Brain microvascular endothelial cell (primary cell): ENCODE data around the gene FDPS.

Experiments used
- DNase-seq: peaks from one replicate; pipeline ENCODE4 v3.0.0-alpha.2; 2020
- H3K27ac ChIP-seq: fragments of 250-450 bp; sonication (Bioruptor Pico); 2 replicates; pipeline ENCODE4 v1.5.1; 2020; ENCODE audit warnings: mild to moderate bottlenecking, moderate library complexity
- H3K27me3 ChIP-seq: fragments of 250-450 bp; sonication (Bioruptor Pico); replicated peaks from 2 replicates; pipeline ENCODE4 v1.5.1; 2020; ENCODE audit warnings: mild to moderate bottlenecking
- H3K36me3 ChIP-seq: fragments of 250-450 bp; sonication (Bioruptor Pico); replicated peaks from 2 replicates; pipeline ENCODE4 v1.5.1; 2020; ENCODE audit warnings: mild to moderate bottlenecking
- H3K4me3 ChIP-seq: 2 replicates; pipeline ENCODE4 v1.5.1; 2011; ENCODE audit warnings: low read depth, mild to moderate bottlenecking, control low read depth, low read length, moderate library complexity
- CTCF ChIP-seq: IDR thresholded peaks from 2 replicates; pipeline ENCODE4 v1.5.1; 2011; ENCODE audit warnings: low read depth, mild to moderate bottlenecking, moderate library complexity, low read length, control low read depth, inconsistent platforms; ENCODE audit errors: missing control alignments
- in situ Hi-C: cut with HindIII; loops from 2 replicates; pipeline ENCODE4 v1.10.0; 2017; ENCODE audit warnings: low sequenced_read_pairs, low pct_ligation_motif_present

FDPS gene

DNA sequence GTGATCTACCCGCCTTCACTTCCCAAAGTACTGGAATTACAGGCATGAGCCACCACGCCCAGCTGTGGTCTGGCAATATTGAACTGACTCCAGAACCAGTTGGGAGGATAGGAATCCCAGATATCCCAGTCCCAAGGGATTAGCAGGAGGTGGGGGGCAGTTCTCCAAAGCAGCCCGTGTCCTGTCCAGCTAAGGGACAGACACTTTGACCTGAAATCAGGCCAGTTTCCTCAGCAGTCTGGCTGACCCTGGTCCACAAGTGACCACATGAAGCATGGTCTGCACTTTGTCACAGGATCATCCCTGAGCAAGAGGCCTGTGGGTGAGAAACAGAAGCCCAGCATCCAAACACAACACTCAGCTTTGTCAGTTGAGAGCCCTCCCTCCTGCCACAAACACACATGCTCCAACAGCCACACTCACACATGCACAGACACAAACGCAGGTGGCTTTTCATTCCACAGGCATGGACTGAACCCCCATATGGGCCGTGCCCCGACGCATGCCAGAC lies 2.7 kb upstream of the FDPS start:
- no peak for DNase-seq
- H3K27ac ChIP-seq, result no peak overlapping the region
- H3K4me3 ChIP-seq, result no peak overlapping the region
- no peak for TF ChIP-seq CTCF
- in situ Hi-C loops, result no loop called here
- H3K36me3 ChIP-seq, result no peaks in the 10 kb centered on the region
- no peaks in the 10 kb centered on the region for H3K27me3 ChIP-seq

DNA sequence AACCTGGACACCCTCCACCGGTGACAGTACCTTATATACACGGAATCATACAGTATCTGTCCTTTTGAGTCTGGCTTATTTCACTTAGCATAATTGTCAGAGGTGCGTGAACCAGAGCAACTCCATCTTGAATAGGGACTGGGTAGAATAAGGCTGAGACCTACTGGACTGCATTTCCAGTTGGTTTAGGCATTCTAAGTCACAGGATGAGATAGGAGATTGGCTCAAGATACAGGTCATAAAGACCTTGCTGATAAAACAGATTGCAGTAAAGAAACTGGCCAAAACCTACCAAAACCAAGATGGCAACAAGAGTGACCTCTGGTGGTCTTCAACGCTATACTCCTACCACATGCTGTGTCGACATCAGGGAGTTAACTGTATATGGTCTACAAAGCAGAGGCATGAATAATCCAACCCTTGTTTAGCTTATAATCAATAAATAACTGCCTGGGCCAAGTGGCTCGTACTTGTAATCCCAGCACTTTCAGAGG lies 1.4 kb upstream of the FDPS start:
- in situ Hi-C loops, result no loop called here
- no peaks in the 10 kb centered on the region for H3K27me3 ChIP-seq
- peaks cover 9% of the 10 kb centered on the region for H3K36me3 ChIP-seq
- peak; percentile 28 for DNase-seq
- no peak overlapping the region for H3K27ac ChIP-seq
- TF ChIP-seq CTCF, result peak; percentile 48
- no peak overlapping the region for H3K4me3 ChIP-seq

DNA sequence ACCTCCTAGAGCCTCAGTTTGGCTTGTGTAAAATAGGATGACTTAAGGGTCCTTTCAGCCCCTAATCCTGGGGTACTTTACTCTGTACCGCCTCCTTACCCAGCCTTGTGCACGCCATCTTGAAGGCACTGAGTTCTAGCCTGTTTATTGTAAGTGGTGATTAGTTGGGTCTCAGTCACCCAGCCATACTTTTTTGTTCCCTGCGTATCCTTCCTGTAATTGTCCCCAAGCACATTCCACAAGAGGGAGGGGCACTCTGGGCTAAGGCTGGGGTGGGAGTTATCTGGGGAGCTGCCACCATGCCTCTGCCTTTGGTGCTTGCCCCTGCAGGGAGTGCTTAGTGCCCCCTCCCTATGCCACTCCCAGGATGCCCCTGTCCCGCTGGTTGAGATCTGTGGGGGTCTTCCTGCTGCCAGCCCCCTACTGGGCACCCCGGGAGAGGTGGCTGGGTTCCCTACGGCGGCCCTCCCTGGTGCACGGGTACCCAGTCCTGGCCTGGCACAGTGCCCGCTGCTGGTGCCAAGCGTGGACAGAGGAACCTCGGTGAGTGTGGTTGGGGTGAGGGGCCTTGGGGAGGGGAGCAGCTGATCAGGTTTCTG lies 856 bp downstream of the FDPS start:
- TF ChIP-seq CTCF, result peak; percentile 18
- Histone ChIP-seq H3K27me3 (no peaks in the 10 kb centered on the region), H3K27ac (peak overlapping the region; percentile 91), H3K36me3 (peaks cover 26% of the 10 kb centered on the region), H3K4me3 (peak overlapping the region; percentile 93)
- in situ Hi-C loops, result no loop called here
- DNase-seq, result no peak

DNA sequence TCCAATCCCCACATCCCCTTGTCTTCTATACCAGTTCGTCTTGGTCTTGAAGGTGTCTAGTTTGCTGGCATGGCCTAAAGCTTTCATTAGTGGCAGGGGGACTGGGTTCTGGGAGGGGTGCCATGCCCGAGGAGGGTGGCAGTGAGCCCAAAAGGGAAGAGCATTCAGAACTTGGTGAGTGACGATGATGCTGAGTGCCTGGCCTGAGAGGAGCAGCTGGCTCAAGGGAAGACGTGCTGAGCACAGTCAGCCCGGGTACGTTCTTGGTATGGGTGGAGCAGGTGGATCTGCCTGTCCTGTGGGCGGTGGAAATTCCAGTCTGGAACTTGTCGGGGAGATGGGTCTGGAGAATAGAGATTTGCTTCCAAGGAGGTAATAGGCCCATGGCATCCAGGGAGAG lies 4.6 kb downstream of the FDPS start:
- in situ Hi-C loops, result no loop called here
- peaks cover 46% of the 10 kb centered on the region for H3K36me3 ChIP-seq
- H3K27me3 ChIP-seq, result no peaks in the 10 kb centered on the region
- H3K4me3 ChIP-seq, result no peak overlapping the region
- no peak for DNase-seq
- no peak overlapping the region for H3K27ac ChIP-seq
- TF ChIP-seq CTCF, result no peak

DNA sequence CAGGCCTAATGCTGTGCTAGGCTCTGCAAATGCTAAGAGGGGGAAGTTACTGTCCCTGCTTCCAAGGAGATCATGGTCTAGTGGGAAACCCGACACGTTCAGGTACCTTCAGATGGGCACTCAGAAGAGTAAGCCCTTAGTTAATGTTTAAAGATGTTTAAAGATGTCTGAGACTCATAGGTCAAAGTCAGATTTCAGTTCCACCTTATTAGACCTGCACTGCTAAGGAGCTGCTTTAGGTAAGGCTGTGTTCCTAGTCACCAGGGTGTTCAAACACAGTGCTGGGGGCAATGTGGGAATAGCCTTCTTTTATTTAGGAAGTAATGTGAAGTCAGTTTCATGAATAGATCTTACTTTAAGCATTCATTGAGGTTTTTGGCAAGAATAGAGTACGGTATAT lies 8.3 kb downstream of the FDPS start:
- TF ChIP-seq CTCF, result no peak
- Histone ChIP-seq H3K27ac (no peak overlapping the region), H3K27me3 (no peaks in the 10 kb centered on the region), H3K4me3 (no peak overlapping the region), H3K36me3 (peaks cover 55% of the 10 kb centered on the region)
- DNase-seq, result no peak
- in situ Hi-C loops, result no loop called here

DNA sequence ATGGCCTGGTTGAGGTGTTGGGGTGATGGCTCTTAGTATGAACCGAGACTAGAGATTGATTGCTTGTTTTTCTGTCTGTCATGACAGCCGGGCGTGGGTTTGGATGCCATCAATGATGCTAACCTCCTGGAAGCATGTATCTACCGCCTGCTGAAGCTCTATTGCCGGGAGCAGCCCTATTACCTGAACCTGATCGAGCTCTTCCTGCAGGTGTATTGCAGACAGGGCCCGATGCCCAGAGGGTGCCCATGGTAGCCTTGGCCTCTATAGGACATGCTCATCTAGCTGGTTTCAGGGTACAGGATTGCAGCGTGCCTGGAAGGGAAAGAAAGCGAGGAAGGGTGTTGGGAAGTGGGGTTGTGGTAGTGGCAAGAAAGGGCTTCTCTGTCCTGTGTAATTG lies 9.4 kb downstream of the FDPS start:
- no peak overlapping the region for H3K27ac ChIP-seq
- in situ Hi-C loops, result no loop called here
- peaks cover 46% of the 10 kb centered on the region for H3K36me3 ChIP-seq
- no peak for TF ChIP-seq CTCF
- H3K4me3 ChIP-seq, result no peak overlapping the region
- no peak for DNase-seq
- no peaks in the 10 kb centered on the region for H3K27me3 ChIP-seq
